ENCODE results near the gene GPR158.

- TF ChIP-seq EP300 (IDR thresholded peaks at IDR 0.05; ENCODE audit: borderline replicate concordance) (no peak), CEBPB (IDR thresholded peaks at IDR 0.05) (no peak), TCF12 (IDR thresholded peaks at IDR 0.05; ENCODE audit: low read depth) (no peak), YY1 (IDR thresholded peaks at IDR 0.05; ENCODE audit: low read depth) (no peak), EGR1 (IDR thresholded peaks at IDR 0.05) (no peak), REST (IDR thresholded peaks at IDR 0.05; ENCODE audit: low read depth) (no peak), TAF1 (IDR thresholded peaks at IDR 0.05; ENCODE audit: low read depth) (no peak), RAD21 (IDR thresholded peaks at IDR 0.05; ENCODE audit: low read depth) (no peak), NFIC (IDR thresholded peaks at IDR 0.05) (no peak)
- TF ChIP-seq, protein P1, sequence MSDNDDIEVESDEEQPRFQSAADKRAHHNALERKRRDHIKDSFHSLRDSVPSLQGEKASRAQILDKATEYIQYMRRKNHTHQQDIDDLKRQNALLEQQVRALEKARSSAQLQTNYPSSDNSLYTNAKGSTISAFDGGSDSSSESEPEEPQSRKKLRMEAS (IDR thresholded peaks at IDR 0.05), result no peak
Observed at GRCh38 chr10:25575343-25575742, 400.5 kb downstream of the GPR158 start.
